CD4-positive, alpha-beta memory T cell (primary cell): Measurements from ENCODE around the gene CCDC149. TPM values are rescaled to one million over a fixed set of nuclear protein-coding genes. Genes with fewer than 3 reads are reported as not detected.

Experiments
- CTCF ChIA-PET: fragments of 350-600 bp; sonication (Branson Sonifier 250); formaldehyde crosslinking; loops from one replicate; lab custom pipeline; 2021; ENCODE audit warnings: inconsistent platforms; ENCODE audit not compliant: partially characterized antibody; lab: Charles Lee
- POLR2A ChIA-PET: fragments of 350-600 bp; sonication (Branson Sonifier 250); formaldehyde crosslinking; loops from one replicate; lab custom pipeline; 2021; ENCODE audit not compliant: partially characterized antibody; lab: Charles Lee
- DNase-seq, 5 donors: peaks; one replicate each; pipeline versions ENCODE4 v3.0.0 to v3.0.0-alpha.2; 2020 to 2022; ENCODE audit warnings: mixed read lengths in 1 of 5
- H3K27ac ChIP-seq: one replicate; pipeline ENCODE4 v1.7.0; 2013; ENCODE audit warnings: low read depth, low read length
- H3K27me3 ChIP-seq: 2 replicates; pipeline ENCODE4 v1.7.0; 2013; ENCODE audit warnings: mild to moderate bottlenecking, low read length, moderate library complexity; ENCODE audit not compliant: insufficient read depth
- H3K36me3 ChIP-seq: 2 replicates; pipeline ENCODE4 v1.7.0; 2013; ENCODE audit warnings: mild to moderate bottlenecking, low read length, moderate library complexity; ENCODE audit not compliant: insufficient read depth
- H3K4me1 ChIP-seq: 2 replicates; pipeline ENCODE4 v1.7.0; 2013; ENCODE audit warnings: mild to moderate bottlenecking, low read length, moderate library complexity; ENCODE audit not compliant: insufficient read depth
- H3K4me3 ChIP-seq, 2 donors: one replicate each; pipeline ENCODE4 v1.7.0; 2013; ENCODE audit warnings: low read length in 2 of 2, mild to moderate bottlenecking in 1 of 2
- H3K9me3 ChIP-seq, 2 donors: one replicate each; pipeline ENCODE4 v1.7.0; 2013; ENCODE audit warnings: low read length in 2 of 2, control low read depth in 1 of 2; ENCODE audit not compliant: control insufficient read depth in 1 of 2
- H3K27ac Mint-ChIP-seq, 7 donors: one replicate each; pipeline ENCODE4 v1.8.0; 2020 to 2021; ENCODE audit warnings: mixed read lengths in 7 of 7, mild to moderate bottlenecking in 6 of 7, inconsistent platforms in 3 of 7, moderate library complexity in 3 of 7
- H3K27me3 Mint-ChIP-seq, 2 donors: one replicate each; pipeline ENCODE4 v1.8.0; 2020 to 2021; ENCODE audit warnings: mixed read lengths in 2 of 2
- H3K36me3 Mint-ChIP-seq, 2 donors: one replicate each; pipeline ENCODE4 v1.8.0; 2020 to 2021; ENCODE audit warnings: mixed read lengths in 2 of 2, inconsistent platforms in 1 of 2, mild to moderate bottlenecking in 1 of 2
- H3K4me1 Mint-ChIP-seq, 4 donors: one replicate each; pipeline ENCODE4 v1.8.0; 2020 to 2021; ENCODE audit warnings: mixed read lengths in 4 of 4, mild to moderate bottlenecking in 1 of 4
- H3K4me3 Mint-ChIP-seq, 8 donors: one replicate each; pipeline ENCODE4 v1.8.0; 2020 to 2021; ENCODE audit warnings: mixed read lengths in 8 of 8, mild to moderate bottlenecking in 7 of 8, moderate library complexity in 6 of 8, inconsistent platforms in 3 of 8
- H3K9me3 Mint-ChIP-seq, 8 donors: one replicate each; pipeline ENCODE4 v1.8.0; 2020 to 2021; ENCODE audit warnings: mixed read lengths in 8 of 8, mild to moderate bottlenecking in 5 of 8, inconsistent platforms in 3 of 8, moderate library complexity in 1 of 8
- intact Hi-C: fragments of 100-400 bp; cut with micrococcal nuclease; formaldehyde crosslinking; loops from one replicate; pipeline ENCODE4 v1.15.1; 2023
- polyA plus RNA-seq, 2 donors: library from polyadenylated mRNA; unstranded; fragments of 300-500 nt; fragmentation: Illumina TruSeq; gene quantifications; one replicate each; pipeline ENCODE4 v1.2.3, GENCODE V29; 2021
- total RNA-seq, 2 experiments: library from RNA; stranded (reverse); gene quantifications; one replicate each; pipeline ENCODE4 v1.2.3, GENCODE V29; 2021

Gene CCDC149
- under 1 TPM; 0.14 to 0.44 TPM for total RNA-seq
- under 1 TPM in 1 of 2 donors, not detected in 1; 0.11 TPM for polyA plus RNA-seq

DNA sequence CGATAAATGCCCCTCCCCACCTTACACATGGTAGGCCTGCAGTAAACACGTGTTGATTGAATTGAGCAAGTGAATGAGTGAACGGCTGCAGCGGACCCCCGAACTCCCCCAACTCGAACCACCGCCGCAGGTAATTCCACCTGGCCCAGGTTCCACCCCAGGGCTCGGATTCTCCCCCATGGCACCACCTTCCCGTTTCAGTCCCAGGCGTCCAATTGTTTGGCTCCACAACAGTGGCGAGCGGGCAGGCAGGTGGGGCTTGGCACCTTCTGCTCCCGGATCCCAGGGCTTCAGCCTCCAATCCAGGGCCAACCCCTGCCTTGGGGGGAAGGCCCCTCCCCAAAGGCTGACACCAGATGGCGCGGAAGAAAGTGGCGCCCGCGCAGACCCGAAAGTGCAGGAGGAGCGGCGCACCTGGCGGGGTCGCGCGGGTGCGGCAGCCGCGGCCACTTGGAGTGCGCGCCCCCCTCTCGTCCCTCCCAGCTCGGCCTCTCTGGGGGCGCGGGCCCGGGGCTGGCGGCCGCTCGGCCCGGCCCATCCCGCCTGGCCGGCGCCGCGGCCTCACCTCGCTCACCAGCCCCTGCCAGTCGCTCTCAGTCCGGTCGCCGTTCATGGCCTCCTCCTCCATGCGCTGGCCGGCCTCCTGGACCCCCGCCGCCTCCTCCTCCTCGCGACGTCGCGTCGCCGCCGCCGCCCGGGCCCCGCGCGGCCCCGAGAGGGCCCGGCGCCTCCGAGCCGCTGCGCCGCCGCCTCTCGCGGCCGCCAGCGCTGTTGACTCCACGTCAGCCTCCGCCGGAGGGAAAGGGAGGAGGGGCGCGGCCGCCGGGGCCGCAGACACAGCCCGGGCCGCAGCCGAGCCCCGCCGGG is at the start of gene CCDC149:
Gene CCDC149 (minus strand): TSS at position 791 of the 867 bp plus-strand sequence. CDS start 178 bp downstream, at position 613.
- POLR2A ChIA-PET: no interaction called here
- no peak within 1 kb of the TSS for H3K27ac ChIP-seq
- peaks cover 24 to 34% of the 10 kb centered on the region in 2 donors for H3K27me3 Mint-ChIP-seq

DNA sequence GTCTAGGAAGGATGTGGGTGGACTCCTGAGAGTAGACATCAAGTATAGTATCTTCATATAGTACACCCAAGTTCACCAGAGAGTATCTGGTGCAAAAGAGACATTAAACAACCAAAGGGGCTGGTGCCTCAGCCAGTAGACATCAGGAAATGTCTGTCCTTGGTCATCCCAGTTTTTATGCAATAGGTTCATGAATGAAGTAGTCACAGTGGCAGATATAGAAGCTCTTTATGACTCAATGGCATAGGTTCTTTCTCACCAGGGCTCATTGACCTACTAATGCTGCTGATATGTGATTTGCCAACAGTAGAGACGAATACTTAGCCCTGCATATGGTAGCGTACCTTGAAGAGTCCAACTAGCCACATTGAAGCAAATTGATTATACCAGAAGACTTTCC is 45.0 kb upstream of the CCDC149 start:
- Mint-ChIP-seq H3K36me3 (no peaks in the 10 kb centered on the region), H3K27ac (no peak overlapping the region), H3K9me3 (peaks cover 0 to 16% (median 4%) of the 10 kb centered on the region in 8 donors), H3K4me1 (no peaks in the 10 kb centered on the region), H3K4me3 (no peak overlapping the region), H3K27me3 (peaks cover 2 to 5% of the 10 kb centered on the region in 2 donors)
- H3K4me3 ChIP-seq: no peak overlapping the region
- DNase-seq: no peak
- no peak overlapping the region for H3K27ac ChIP-seq
- no peaks in the 10 kb centered on the region for H3K27me3 ChIP-seq
- no peaks in the 10 kb centered on the region for H3K4me1 ChIP-seq
- intact Hi-C loops: no loop called here
- ChIA-PET CTCF (no interaction called here), POLR2A (no interaction called here)
- H3K9me3 ChIP-seq: no peaks in the 10 kb centered on the region
- no peaks in the 10 kb centered on the region for H3K36me3 ChIP-seq

More for the DNA sequence above, at the start of gene CCDC149:
- no peaks in the 10 kb centered on the region for H3K36me3 ChIP-seq
- H3K36me3 Mint-ChIP-seq: peaks cover 0 to 3% of the 10 kb centered on the region in 2 donors
- CTCF ChIA-PET: no interaction called here
- H3K4me3 Mint-ChIP-seq: peak within 1 kb of the TSS in 5 of 8 donors; percentile 9 to 67 (median 60)
- no peaks in the 10 kb centered on the region for H3K9me3 ChIP-seq
- H3K9me3 Mint-ChIP-seq: peaks cover 2 to 28% (median 12%) of the 10 kb centered on the region in 8 donors
- no peak within 1 kb of the TSS for H3K27ac Mint-ChIP-seq
- H3K4me1 ChIP-seq: no peaks in the 10 kb centered on the region
- no peak for DNase-seq
- no peak within 1 kb of the TSS for H3K4me3 ChIP-seq
- peaks cover 0 to 13% (median 2%) of the 10 kb centered on the region in 4 donors for H3K4me1 Mint-ChIP-seq
- no peaks in the 10 kb centered on the region for H3K27me3 ChIP-seq
- intact Hi-C loops: no loop called here

DNA sequence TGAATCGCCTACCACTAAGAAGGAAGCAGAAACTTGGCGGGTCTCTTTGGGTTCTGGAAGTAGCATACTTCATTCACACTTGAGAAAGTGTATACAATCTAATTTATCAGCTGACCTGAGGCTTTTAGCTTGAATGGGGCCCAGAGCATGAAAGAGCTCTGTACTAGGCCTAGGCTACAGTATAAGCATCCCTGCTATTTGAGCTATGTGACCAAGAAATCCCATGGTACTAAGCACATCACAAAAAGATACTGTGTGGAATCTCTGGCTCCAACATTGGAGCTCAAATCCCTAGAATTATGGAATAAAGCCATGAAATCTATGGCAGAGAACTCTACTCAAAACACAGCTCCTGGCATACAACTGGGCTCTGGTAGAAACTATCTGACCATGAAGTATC is 43.9 kb upstream of the CCDC149 start:
- Histone ChIP-seq H3K27ac (no peak overlapping the region), H3K4me1 (no peaks in the 10 kb centered on the region), H3K9me3 (no peaks in the 10 kb centered on the region), H3K36me3 (no peaks in the 10 kb centered on the region), H3K27me3 (no peaks in the 10 kb centered on the region), H3K4me3 (no peak overlapping the region)
- intact Hi-C loops: no loop called here
- ChIA-PET CTCF (interaction anchor here (1.3 kb wide), 1 partner anchor 24 kb away, joined by 8 read pairs; no protein-coding TSS in a partner anchor), POLR2A (no interaction called here)
- no peaks in the 10 kb centered on the region for H3K4me1 Mint-ChIP-seq
- no peak overlapping the region for H3K4me3 Mint-ChIP-seq
- H3K9me3 Mint-ChIP-seq: peaks cover 0 to 16% (median 4%) of the 10 kb centered on the region in 8 donors
- no peak overlapping the region for H3K27ac Mint-ChIP-seq
- peaks cover 5% of the 10 kb centered on the region in 2 donors for H3K27me3 Mint-ChIP-seq
- DNase-seq: no peak
- H3K36me3 Mint-ChIP-seq: no peaks in the 10 kb centered on the region

DNA sequence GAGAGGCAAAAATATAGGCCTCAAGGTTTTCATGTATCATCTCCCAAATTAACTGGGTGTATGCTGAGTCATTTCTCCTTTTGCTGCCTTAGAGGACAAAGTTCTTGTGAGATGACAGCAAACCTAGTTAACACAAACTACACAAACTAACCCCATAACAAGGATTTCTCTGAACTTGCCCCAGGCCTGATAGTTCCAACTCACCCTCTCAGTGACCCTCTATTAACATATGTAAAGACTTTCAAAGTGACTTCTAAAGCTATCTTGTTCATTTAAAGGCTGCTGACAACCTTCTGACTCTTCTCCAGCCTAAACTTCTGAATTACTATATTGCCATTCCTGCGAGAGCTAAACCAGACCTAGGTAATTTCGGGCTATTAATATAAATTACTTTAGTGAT is 43.2 kb upstream of the CCDC149 start:
- no peak overlapping the region for H3K4me3 ChIP-seq
- POLR2A ChIA-PET: no interaction called here
- Mint-ChIP-seq H3K27me3 (peaks cover 5% of the 10 kb centered on the region in 2 donors), H3K9me3 (peaks cover 0 to 16% (median 4%) of the 10 kb centered on the region in 8 donors), H3K36me3 (no peaks in the 10 kb centered on the region), H3K4me1 (no peaks in the 10 kb centered on the region), H3K4me3 (no peak overlapping the region), H3K27ac (peak overlapping the region in 1 of 7 donors; percentile 12)
- CTCF ChIA-PET: interaction anchor here (1.3 kb wide), 1 partner anchor 24 kb away, joined by 8 read pairs; no protein-coding TSS in a partner anchor
- H3K27me3 ChIP-seq: no peaks in the 10 kb centered on the region
- no peaks in the 10 kb centered on the region for H3K36me3 ChIP-seq
- no peak for DNase-seq
- H3K4me1 ChIP-seq: no peaks in the 10 kb centered on the region
- H3K9me3 ChIP-seq: no peaks in the 10 kb centered on the region
- H3K27ac ChIP-seq: no peak overlapping the region
- intact Hi-C loops: no loop called here

DNA sequence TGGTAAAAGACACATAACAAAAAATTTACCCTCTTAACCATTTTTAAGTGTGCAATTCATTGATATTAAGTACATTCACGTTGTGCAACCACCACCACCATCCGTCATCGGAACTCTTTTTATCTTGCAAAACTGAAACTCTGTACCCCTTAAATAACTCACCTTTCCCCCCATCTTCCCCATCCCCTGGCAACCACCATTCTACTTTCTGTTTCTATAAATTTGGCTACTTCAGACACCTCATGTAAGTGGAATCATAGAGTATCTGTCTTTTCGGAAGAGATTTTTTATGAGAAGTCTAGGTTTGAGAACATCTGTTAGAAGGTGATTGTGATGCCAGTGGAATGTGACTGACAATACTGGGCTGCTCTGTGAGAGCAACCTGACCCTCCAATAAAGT is 39.8 kb upstream of the CCDC149 start:
- CTCF ChIA-PET: no interaction called here

DNA sequence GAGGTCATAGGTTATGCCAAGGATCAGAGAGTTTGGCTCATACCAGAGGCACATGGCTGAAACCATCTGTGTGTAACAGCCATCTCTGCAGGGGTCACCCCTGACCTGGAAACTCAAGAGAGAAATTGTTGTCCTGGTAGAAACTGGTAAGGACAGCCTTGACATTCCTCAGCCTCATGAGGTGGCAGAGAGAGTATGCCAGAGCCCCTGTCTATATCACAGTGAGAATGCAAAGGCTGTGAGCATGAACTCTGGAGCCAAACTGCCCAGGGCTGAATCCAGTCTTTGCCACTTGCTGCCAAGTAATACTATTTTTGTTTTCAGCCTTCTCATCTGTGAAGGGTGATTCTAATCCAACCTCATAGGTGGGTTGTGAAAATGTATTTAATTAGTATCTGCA is 37.1 kb upstream of the CCDC149 start:
- H3K4me1 ChIP-seq: no peaks in the 10 kb centered on the region
- H3K27ac ChIP-seq: no peak overlapping the region
- DNase-seq: no peak
- no peaks in the 10 kb centered on the region for H3K36me3 ChIP-seq
- Mint-ChIP-seq H3K9me3 (peaks cover 0 to 11% (median 6%) of the 10 kb centered on the region in 8 donors), H3K36me3 (no peaks in the 10 kb centered on the region), H3K4me1 (no peaks in the 10 kb centered on the region), H3K27me3 (peaks cover 2 to 3% of the 10 kb centered on the region in 2 donors), H3K4me3 (no peak overlapping the region), H3K27ac (no peak overlapping the region)
- H3K27me3 ChIP-seq: no peaks in the 10 kb centered on the region
- no peaks in the 10 kb centered on the region for H3K9me3 ChIP-seq
- CTCF ChIA-PET: interaction anchor here (1.5 kb wide), 1 partner anchor 31 kb away, joined by 6 read pairs; no protein-coding TSS in a partner anchor
- no peak overlapping the region for H3K4me3 ChIP-seq
- intact Hi-C loops: no loop called here
- POLR2A ChIA-PET: no interaction called here

More for the DNA sequence above, 39.8 kb upstream of the CCDC149 start:
- POLR2A ChIA-PET: no interaction called here
- Mint-ChIP-seq H3K27me3 (peaks cover 2 to 3% of the 10 kb centered on the region in 2 donors), H3K4me3 (no peak overlapping the region), H3K36me3 (no peaks in the 10 kb centered on the region), H3K9me3 (peaks cover 0 to 11% (median 6%) of the 10 kb centered on the region in 8 donors), H3K4me1 (no peaks in the 10 kb centered on the region), H3K27ac (peak overlapping the region in 1 of 7 donors; percentile 8)
- Histone ChIP-seq H3K27me3 (no peaks in the 10 kb centered on the region), H3K9me3 (no peaks in the 10 kb centered on the region), H3K36me3 (no peaks in the 10 kb centered on the region), H3K4me1 (no peaks in the 10 kb centered on the region), H3K27ac (no peak overlapping the region), H3K4me3 (no peak overlapping the region)
- no peak for DNase-seq
- intact Hi-C loops: no loop called here

DNA sequence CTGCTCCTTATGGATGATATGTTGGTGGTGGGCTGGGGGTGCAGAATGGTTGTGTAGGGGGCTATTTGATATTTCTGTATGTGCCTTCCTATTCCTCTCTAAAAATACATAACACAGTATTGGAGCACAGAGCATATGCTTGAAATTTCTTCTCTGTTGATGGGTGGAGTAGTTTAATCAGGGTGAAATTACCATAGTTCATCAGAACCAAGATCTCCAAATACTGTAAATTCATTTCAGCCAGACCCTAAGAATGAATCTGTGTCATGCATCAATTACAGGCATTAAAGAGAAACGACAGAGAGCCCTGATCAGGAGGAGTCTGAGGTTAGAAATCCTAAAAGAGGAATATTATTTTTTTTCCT is 25.1 kb upstream of the CCDC149 start:
- H3K27me3 ChIP-seq: no peaks in the 10 kb centered on the region
- no peak overlapping the region for H3K4me3 Mint-ChIP-seq
- ChIA-PET CTCF (no interaction called here), POLR2A (no interaction called here)
- DNase-seq: no peak
- intact Hi-C loops: no loop called here
- no peaks in the 10 kb centered on the region for H3K4me1 Mint-ChIP-seq
- H3K4me3 ChIP-seq: no peak overlapping the region
- H3K27me3 Mint-ChIP-seq: peaks cover 0 to 3% of the 10 kb centered on the region in 2 donors
- H3K9me3 ChIP-seq: no peaks in the 10 kb centered on the region
- peaks cover 0 to 33% (median 20%) of the 10 kb centered on the region in 8 donors for H3K9me3 Mint-ChIP-seq
- no peak overlapping the region for H3K27ac Mint-ChIP-seq
- no peaks in the 10 kb centered on the region for H3K4me1 ChIP-seq
- H3K36me3 Mint-ChIP-seq: no peaks in the 10 kb centered on the region
- no peaks in the 10 kb centered on the region for H3K36me3 ChIP-seq
- no peak overlapping the region for H3K27ac ChIP-seq
